Activated T-helper 1 cell treated with Interleukin-2 at 50 U/mL for 16 hours (primary cell): ENCODE results near the gene NKAPD1.
A peak's percentile ranks its signal among the peaks of the same experiment; 100 is the strongest.
"Not testable (repeated sequence)": the region's sequence is repeated elsewhere in the genome, so short reads cannot be mapped to it uniquely, and the experiment has no call there.

Experiments used
- DNase-seq: peaks from one replicate; pipeline ENCODE4 v3.0.0-alpha.2; 2020; ENCODE audit warnings: low read depth

Gene NKAPD1

GRCh38 chr11:112086422-112087191 is 12.5 kb downstream of the NKAPD1 start, which contains the start of the genes SDHD and TIMM8B:
SDHD (plus strand) TSS chr11:112086873; CDS start chr11:112086908, 35 bp downstream.
TIMM8B (minus strand) TSS chr11:112086756; CDS start chr11:112086723, 33 bp downstream.
- peak; percentile 93 for DNase-seq

- no peak for DNase-seq
Measured at GRCh38 chr11:112087212-112087611, 13.1 kb downstream of the NKAPD1 start.

DNA sequence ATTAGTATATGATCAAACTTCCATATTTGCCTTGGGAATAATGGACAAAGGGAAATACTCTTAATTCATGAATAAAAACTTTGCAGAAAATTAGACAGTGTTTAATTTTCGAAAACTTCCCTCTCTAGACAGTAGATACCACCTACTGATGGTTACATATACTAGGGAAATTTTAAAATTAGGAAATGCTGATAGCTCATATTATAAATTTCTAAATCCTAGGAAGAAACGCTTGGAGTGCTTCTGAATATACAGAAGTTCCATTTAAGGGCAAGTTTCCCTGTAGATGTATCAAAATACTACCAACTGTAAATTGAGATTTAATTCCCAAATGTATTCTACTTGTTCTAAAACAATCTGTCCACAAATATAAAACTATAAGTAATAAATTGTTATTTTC is 21.2 kb downstream of the NKAPD1 start:
- not testable (repeated sequence) for DNase-seq

GRCh38 chr11:112096194-112096593 is 22.1 kb downstream of the NKAPD1 start:
- DNase-seq = no peak

DNA sequence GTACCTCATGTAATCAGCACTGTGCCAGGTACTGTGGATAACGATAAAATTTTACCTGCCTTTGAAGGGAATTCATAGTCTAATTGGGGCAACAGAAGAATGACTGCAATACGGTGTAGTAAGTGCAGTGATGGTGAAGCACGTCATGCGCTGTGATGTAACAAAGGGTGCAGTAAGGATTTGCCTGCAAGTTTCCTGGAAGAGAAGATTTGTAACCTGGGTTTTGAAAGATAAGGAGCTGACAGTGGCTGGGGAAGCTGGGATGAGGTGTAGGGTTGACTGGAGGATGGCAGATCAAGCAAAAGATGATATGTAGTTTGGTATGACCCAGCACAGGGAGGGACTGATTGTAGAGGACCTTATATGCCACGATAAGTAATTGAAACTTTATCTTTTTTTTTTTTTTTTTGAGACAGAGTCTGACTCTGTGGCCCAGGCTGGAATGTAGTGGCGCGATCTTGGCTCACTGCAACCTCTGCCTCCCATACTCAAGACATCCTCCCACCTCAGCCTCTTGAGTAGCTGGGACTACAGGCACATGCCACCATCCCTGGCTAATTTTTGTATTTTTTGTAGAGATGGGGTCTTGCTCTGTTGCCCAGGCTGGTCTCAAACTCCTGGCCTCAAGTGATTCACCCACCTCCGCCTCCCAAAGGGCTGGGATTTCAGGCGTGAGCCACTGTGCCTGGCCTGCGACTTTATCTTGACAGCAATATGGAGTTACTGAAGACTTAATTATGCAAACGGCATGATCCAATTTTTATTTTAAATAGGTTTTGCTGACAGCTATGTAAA is 23.8 kb downstream of the NKAPD1 start:
- DNase-seq = no peak

DNA sequence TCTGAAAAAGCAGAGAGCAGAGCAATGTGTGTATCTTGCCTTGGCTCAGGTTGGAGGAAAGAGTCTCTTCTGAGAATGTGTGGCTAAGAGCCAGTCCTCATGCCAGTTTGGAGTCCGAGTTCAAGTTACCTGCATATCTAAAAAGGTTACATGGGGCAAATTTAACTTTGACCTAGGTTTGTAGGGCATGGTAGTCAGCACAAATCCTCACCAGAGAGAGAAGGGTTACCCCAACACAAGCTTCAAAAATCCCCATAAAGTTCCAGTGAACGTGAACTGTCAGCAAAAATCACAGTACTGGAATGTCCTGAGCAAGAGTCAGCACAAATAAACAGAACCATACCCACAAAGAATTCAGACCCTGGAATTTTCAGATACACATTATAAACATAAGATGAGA is 26.4 kb downstream of the NKAPD1 start:
- no peak for DNase-seq

DNA sequence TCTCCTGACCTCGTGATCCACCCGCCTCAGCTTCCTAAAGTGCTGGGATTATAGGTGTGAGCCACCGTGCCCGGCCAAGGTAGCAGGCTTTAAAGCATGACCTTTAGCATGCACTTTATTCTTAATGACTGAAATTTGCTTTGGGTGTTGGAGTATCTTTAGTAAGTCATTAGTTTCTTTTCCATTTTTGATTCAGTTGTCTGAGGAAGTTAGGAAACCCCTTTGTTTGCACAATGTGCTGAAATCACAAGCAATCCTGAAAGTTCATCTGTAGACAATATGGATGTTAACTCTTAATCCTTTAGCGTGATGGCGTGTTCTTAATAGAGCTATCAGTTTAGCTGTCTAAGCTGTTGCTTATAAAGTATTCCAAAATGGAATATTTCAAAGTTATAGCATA is 29.3 kb downstream of the NKAPD1 start:
- DNase-seq = no peak

- no peak for DNase-seq
Measured at GRCh38 chr11:112106070-112106469, 32.0 kb downstream of the NKAPD1 start.

GRCh38 chr11:112113539-112114457 is 39.7 kb downstream of the NKAPD1 start:
- no peak for DNase-seq

GRCh38 chr11:112114460-112114859 is 40.4 kb downstream of the NKAPD1 start:
- DNase-seq = no peak

DNA sequence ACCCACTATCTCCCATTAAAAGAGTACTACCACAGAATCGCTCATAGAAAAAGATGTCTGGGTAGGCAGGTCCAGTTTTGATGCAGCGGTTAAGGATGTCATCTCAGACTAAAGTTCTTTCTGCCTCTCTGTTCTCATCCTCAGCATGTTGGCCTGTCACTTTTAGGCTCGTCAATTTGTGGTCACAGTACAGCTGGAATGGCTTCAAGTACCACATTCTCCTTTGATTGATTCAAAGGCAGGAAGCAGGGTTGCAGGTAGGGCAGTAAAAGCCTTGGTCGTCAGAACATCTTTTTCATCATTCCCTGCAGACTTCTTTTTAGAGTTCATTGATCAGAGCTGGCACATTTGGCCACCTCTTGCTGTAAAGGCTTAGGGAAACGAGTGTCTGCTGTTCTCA is 41.3 kb downstream of the NKAPD1 start:
- DNase-seq = no peak

DNA sequence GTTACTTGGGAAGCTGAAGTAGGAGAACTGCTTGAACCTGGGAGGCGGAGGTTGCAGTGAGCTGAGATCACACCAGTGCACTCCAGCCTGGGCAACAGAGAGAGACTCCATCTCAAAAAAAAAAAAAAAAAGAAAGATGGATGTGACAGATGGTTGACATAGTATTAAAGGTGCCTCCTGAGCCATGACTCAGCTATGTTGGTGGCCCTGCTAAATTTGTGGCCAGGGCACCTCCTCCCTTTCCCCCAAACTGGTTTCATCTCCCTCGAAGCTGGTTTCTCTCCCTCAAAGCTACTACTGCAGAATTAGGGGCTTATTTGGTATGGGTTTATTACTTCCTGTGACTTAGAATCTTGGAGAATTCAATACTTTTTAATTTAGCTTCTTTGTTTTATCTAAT is 44.1 kb downstream of the NKAPD1 start:
- DNase-seq = no peak

- DNase-seq = no peak
Measured at GRCh38 chr11:112121981-112122615, 48.0 kb downstream of the NKAPD1 start.

GRCh38 chr11:112123129-112123528 is 49.0 kb downstream of the NKAPD1 start:
- DNase-seq = no peak

- DNase-seq = no peak
Measured at GRCh38 chr11:112127056-112127455, 53.0 kb downstream of the NKAPD1 start.

DNA sequence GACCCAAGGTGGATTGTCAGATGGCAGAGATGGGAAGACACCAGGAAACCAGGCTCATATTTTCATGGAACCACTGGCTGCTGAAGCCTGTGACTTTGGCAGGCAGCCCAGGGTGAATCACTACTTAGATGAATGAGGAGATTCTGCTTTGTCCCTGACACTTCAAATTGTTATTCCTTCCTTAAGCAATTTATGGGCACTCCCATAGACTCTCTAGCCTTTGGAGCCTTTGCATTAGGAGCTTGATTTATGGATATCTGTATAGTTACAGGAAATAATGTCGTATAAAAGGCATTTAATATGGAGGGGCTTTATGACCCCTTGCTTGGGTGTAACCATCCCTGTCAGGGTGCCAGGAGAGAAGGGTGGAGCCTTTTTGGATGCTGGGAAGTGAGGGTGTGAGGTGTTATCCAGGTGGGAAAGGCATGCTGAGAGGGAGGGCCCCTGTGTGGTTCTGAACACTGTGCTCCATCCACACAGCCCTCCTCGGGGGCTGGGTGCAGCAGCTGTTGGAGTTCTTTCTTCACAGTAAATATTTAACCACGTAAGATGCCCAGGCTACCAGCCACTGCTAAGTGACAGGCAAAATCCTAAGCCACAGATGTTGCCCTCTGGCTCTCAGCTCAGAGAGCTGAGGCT is 54.5 kb downstream of the NKAPD1 start:
- DNase-seq = no peak

GRCh38 chr11:112129656-112130055 is 55.6 kb downstream of the NKAPD1 start:
- DNase-seq = no peak

- no peak for DNase-seq
Measured at GRCh38 chr11:112132737-112133136, 58.6 kb downstream of the NKAPD1 start.

GRCh38 chr11:112134473-112134872 is 60.4 kb downstream of the NKAPD1 start:
- no peak for DNase-seq
